SH-SY5Y (cell line): ENCODE results near the gene NT5M.

Experiments used
- GATA2 ChIP-seq: IDR thresholded peaks from 2 replicates; pipeline ENCODE4 v1.6.1; 2011; ENCODE audit warnings: mild to moderate bottlenecking, low read depth, low read length
- GATA3 ChIP-seq: IDR thresholded peaks from 2 replicates; pipeline ENCODE4 v1.6.1; 2011; ENCODE audit warnings: low read depth, mild to moderate bottlenecking, low read length, moderate library complexity

GRCh38 chr17:17380145-17380925, 77.2 kb downstream of the NT5M start:
- TF ChIP-seq GATA2 (no peak), GATA3 (no peak)
